ENCODE data around the gene GMDS. TPM values are rescaled to one million over a fixed set of nuclear protein-coding genes. Genes with fewer than 3 reads are reported as not detected.

GMDS gene
- total RNA-seq, 1 experiment from 2014 or later = 35.0 TPM

DNA sequence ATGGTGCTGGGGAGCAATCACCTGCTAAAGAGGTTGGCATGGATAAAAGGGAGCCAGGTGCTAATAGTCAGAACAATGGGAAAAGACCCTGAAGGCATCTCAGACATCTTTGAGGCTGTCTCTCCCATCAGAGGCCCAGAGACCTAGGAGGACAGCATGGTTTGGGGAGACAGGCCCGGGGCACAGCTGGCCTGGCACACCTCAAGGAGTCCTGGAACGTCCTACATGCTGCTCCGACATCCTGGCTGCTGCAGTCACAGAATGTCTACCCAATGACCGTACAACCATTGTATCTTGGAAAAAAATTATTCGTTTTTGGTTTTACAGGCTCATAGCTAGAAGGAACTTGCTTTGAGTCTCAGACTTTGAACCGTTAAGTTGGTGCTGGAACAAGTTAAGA lies 4.4 kb downstream of the GMDS start:
- peak overlapping the region; percentile 3; the same call in 1 of the 2 replicates for H3K4me3 Mint-ChIP-seq
- no peaks in the 10 kb centered on the region for H3K36me3 Mint-ChIP-seq
- TF ChIP-seq FOXP1 (CRISPR knock-in tag; IDR thresholded peaks at IDR 0.05; ENCODE audit: borderline replicate concordance) (no peak), TEAD1 (CRISPR knock-in tag; IDR thresholded peaks at IDR 0.05) (no peak), ZNF263 (CRISPR knock-in tag; IDR thresholded peaks at IDR 0.05; ENCODE audit: low read depth) (no peak), ESRRA (CRISPR knock-in tag; IDR thresholded peaks at IDR 0.05; ENCODE audit: borderline replicate concordance) (no peak), HMGA2 (CRISPR knock-in tag; IDR thresholded peaks at IDR 0.05) (no peak)
- TF ChIP-seq, protein P1, sequence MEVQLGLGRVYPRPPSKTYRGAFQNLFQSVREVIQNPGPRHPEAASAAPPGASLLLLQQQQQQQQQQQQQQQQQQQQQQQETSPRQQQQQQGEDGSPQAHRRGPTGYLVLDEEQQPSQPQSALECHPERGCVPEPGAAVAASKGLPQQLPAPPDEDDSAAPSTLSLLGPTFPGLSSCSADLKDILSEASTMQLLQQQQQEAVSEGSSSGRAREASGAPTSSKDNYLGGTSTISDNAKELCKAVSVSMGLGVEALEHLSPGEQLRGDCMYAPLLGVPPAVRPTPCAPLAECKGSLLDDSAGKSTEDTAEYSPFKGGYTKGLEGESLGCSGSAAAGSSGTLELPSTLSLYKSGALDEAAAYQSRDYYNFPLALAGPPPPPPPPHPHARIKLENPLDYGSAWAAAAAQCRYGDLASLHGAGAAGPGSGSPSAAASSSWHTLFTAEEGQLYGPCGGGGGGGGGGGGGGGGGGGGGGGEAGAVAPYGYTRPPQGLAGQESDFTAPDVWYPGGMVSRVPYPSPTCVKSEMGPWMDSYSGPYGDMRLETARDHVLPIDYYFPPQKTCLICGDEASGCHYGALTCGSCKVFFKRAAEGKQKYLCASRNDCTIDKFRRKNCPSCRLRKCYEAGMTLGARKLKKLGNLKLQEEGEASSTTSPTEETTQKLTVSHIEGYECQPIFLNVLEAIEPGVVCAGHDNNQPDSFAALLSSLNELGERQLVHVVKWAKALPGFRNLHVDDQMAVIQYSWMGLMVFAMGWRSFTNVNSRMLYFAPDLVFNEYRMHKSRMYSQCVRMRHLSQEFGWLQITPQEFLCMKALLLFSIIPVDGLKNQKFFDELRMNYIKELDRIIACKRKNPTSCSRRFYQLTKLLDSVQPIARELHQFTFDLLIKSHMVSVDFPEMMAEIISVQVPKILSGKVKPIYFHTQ (CRISPR knock-in tag; IDR thresholded peaks at IDR 0.05) = no peak
- CTCF ChIA-PET = interaction anchor here (1.3 kb wide), 1 partner anchor 32 kb away, joined by 5 read pairs; no protein-coding TSS in a partner anchor
- no peaks in the 10 kb centered on the region for H3K9me3 Mint-ChIP-seq
- DNase-seq (ENCODE audit: low spot score) = no peak
- no peak overlapping the region for H3K27ac Mint-ChIP-seq
- ATAC-seq = no peak
- POLR2A ChIA-PET = no interaction called here
- H3K4me1 Mint-ChIP-seq = peaks cover 51% of the 10 kb centered on the region
- peaks cover 9% of the 10 kb centered on the region; the same call in 1 of the 2 replicates for H3K27me3 Mint-ChIP-seq (ENCODE audit: low read depth)

DNA sequence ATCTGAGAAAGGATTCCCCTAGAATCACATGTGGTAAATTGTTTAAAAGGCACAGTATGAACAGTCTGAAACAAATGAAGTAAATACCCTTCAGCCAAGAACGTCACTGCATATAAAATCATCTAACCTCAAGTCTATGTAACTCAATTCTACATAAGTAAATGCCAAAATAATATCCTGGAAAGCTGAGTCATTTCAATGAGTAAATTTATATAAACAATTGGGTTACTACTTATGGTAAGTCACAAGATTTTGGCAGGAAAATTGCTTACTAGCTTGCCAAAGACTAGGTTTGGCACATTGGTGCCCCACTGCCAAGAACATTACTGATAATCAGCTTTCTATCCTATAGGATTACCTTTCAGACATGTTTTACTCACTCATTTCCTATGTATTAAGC lies 8.4 kb downstream of the GMDS start:
- POLR2A ChIA-PET = no interaction called here
- peaks cover 38% of the 10 kb centered on the region for H3K4me1 Mint-ChIP-seq
- no peak for DNase-seq (ENCODE audit: low spot score)
- TF ChIP-seq RELA (CRISPR knock-in tag; IDR thresholded peaks at IDR 0.05; ENCODE audit: borderline replicate concordance) (no peak), MXD4 (CRISPR knock-in tag; IDR thresholded peaks at IDR 0.05; ENCODE audit: borderline replicate concordance) (no peak), KAT7 (CRISPR knock-in tag; IDR thresholded peaks at IDR 0.05; ENCODE audit: borderline replicate concordance) (no peak), ZNF263 (CRISPR knock-in tag; IDR thresholded peaks at IDR 0.05; ENCODE audit: low read depth) (no peak), JUN (CRISPR knock-in tag; IDR thresholded peaks at IDR 0.05) (no peak), ZNF219 (CRISPR knock-in tag; IDR thresholded peaks at IDR 0.05; ENCODE audit: borderline replicate concordance) (no peak), NFYB (CRISPR knock-in tag; conservative IDR thresholded peaks at IDR 0.05; ENCODE audit: low read depth) (no peak), NR2C2 (CRISPR knock-in tag; IDR thresholded peaks at IDR 0.05) (no peak), CREB1 (CRISPR knock-in tag; IDR thresholded peaks at IDR 0.05) (no peak)
- TF ChIP-seq, protein P2, sequence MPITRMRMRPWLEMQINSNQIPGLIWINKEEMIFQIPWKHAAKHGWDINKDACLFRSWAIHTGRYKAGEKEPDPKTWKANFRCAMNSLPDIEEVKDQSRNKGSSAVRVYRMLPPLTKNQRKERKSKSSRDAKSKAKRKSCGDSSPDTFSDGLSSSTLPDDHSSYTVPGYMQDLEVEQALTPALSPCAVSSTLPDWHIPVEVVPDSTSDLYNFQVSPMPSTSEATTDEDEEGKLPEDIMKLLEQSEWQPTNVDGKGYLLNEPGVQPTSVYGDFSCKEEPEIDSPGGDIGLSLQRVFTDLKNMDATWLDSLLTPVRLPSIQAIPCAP (CRISPR knock-in tag; IDR thresholded peaks at IDR 0.05) = no peak
- TF ChIP-seq, protein P3, sequence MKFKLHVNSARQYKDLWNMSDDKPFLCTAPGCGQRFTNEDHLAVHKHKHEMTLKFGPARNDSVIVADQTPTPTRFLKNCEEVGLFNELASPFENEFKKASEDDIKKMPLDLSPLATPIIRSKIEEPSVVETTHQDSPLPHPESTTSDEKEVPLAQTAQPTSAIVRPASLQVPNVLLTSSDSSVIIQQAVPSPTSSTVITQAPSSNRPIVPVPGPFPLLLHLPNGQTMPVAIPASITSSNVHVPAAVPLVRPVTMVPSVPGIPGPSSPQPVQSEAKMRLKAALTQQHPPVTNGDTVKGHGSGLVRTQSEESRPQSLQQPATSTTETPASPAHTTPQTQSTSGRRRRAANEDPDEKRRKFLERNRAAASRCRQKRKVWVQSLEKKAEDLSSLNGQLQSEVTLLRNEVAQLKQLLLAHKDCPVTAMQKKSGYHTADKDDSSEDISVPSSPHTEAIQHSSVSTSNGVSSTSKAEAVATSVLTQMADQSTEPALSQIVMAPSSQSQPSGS (CRISPR knock-in tag; IDR thresholded peaks at IDR 0.05; ENCODE audit: borderline replicate concordance, low read depth) = no peak
- TF ChIP-seq, protein P4, sequence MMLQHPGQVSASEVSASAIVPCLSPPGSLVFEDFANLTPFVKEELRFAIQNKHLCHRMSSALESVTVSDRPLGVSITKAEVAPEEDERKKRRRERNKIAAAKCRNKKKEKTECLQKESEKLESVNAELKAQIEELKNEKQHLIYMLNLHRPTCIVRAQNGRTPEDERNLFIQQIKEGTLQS (CRISPR knock-in tag; conservative IDR thresholded peaks at IDR 0.05) = no peak
- TF ChIP-seq, protein P5, sequence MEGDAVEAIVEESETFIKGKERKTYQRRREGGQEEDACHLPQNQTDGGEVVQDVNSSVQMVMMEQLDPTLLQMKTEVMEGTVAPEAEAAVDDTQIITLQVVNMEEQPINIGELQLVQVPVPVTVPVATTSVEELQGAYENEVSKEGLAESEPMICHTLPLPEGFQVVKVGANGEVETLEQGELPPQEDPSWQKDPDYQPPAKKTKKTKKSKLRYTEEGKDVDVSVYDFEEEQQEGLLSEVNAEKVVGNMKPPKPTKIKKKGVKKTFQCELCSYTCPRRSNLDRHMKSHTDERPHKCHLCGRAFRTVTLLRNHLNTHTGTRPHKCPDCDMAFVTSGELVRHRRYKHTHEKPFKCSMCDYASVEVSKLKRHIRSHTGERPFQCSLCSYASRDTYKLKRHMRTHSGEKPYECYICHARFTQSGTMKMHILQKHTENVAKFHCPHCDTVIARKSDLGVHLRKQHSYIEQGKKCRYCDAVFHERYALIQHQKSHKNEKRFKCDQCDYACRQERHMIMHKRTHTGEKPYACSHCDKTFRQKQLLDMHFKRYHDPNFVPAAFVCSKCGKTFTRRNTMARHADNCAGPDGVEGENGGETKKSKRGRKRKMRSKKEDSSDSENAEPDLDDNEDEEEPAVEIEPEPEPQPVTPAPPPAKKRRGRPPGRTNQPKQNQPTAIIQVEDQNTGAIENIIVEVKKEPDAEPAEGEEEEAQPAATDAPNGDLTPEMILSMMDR (IDR thresholded peaks at IDR 0.05) = no peak
- TF ChIP-seq, protein P6, sequence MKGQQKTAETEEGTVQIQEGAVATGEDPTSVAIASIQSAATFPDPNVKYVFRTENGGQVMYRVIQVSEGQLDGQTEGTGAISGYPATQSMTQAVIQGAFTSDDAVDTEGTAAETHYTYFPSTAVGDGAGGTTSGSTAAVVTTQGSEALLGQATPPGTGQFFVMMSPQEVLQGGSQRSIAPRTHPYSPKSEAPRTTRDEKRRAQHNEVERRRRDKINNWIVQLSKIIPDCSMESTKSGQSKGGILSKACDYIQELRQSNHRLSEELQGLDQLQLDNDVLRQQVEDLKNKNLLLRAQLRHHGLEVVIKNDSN (CRISPR knock-in tag; IDR thresholded peaks at IDR 0.05) = no peak
- TF ChIP-seq, protein P7, sequence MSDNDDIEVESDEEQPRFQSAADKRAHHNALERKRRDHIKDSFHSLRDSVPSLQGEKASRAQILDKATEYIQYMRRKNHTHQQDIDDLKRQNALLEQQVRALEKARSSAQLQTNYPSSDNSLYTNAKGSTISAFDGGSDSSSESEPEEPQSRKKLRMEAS (CRISPR knock-in tag; IDR thresholded peaks at IDR 0.05) = no peak
- TF ChIP-seq, protein P8, sequence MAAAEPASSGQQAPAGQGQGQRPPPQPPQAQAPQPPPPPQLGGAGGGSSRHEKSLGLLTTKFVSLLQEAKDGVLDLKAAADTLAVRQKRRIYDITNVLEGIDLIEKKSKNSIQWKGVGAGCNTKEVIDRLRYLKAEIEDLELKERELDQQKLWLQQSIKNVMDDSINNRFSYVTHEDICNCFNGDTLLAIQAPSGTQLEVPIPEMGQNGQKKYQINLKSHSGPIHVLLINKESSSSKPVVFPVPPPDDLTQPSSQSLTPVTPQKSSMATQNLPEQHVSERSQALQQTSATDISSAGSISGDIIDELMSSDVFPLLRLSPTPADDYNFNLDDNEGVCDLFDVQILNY (CRISPR knock-in tag; IDR thresholded peaks at IDR 0.05) = no peak
- no peaks in the 10 kb centered on the region for H3K27me3 Mint-ChIP-seq (ENCODE audit: low read depth)
- CTCF ChIA-PET = interaction anchor here (0.7 to 1.4 kb wide), 2 partner anchors 117 to 641 kb away, joined by 3 to 4 read pairs; no protein-coding TSS in a partner anchor
- H3K27ac Mint-ChIP-seq = no peak overlapping the region
- H3K36me3 Mint-ChIP-seq = no peaks in the 10 kb centered on the region
- H3K4me3 Mint-ChIP-seq = no peak overlapping the region
- H3K9me3 Mint-ChIP-seq = no peaks in the 10 kb centered on the region
- no peak for ATAC-seq

Data from WTC11 (cell line).